Measurements from ENCODE around the gene CD58.

- TF ChIP-seq CTCF (IDR thresholded peaks at IDR 0.05) (no peak), POLR2A (IDR thresholded peaks at IDR 0.05) (no peak)
Measured at GRCh38 chr1:116516631-116517030, 54.2 kb downstream of the CD58 start.

Measured in adrenal gland (tissue), 5 donors.